Adipocyte (in vitro differentiated cells): ENCODE data around the gene ATF5.
A peak's percentile ranks its signal among the peaks of the same experiment; 100 is the strongest.

Experiments
- DNase-seq: peaks from one replicate; pipeline ENCODE4 v3.0.0-alpha.2; 2015; ENCODE audit warnings: low read depth
- H3K27me3 ChIP-seq: replicated peaks from 2 replicates; pipeline ENCODE4 v1.7.0; 2013; ENCODE audit warnings: mild to moderate bottlenecking, low read length, moderate library complexity; ENCODE audit not compliant: control insufficient read depth, insufficient read depth
- H3K36me3 ChIP-seq: 2 replicates; pipeline ENCODE4 v1.7.0; 2013; ENCODE audit warnings: low read length, mild to moderate bottlenecking, moderate library complexity; ENCODE audit not compliant: control insufficient read depth, insufficient read depth, severe bottlenecking
- H3K4me1 ChIP-seq: 2 replicates; pipeline ENCODE4 v1.7.0; 2013; ENCODE audit warnings: mild to moderate bottlenecking, low read length, moderate library complexity; ENCODE audit not compliant: control insufficient read depth, insufficient read depth
- H3K4me3 ChIP-seq: 2 replicates; pipeline ENCODE4 v1.7.0; 2013; ENCODE audit warnings: mild to moderate bottlenecking, low read length, moderate library complexity
- H3K9ac ChIP-seq: 2 replicates; pipeline ENCODE4 v1.7.0; 2013; ENCODE audit warnings: mild to moderate bottlenecking, low read length, moderate library complexity
- H3K9me3 ChIP-seq: 2 replicates; pipeline ENCODE4 v1.7.0; 2013; ENCODE audit warnings: mild to moderate bottlenecking, low read length, moderate library complexity; ENCODE audit not compliant: control insufficient read depth

Gene ATF5

DNA sequence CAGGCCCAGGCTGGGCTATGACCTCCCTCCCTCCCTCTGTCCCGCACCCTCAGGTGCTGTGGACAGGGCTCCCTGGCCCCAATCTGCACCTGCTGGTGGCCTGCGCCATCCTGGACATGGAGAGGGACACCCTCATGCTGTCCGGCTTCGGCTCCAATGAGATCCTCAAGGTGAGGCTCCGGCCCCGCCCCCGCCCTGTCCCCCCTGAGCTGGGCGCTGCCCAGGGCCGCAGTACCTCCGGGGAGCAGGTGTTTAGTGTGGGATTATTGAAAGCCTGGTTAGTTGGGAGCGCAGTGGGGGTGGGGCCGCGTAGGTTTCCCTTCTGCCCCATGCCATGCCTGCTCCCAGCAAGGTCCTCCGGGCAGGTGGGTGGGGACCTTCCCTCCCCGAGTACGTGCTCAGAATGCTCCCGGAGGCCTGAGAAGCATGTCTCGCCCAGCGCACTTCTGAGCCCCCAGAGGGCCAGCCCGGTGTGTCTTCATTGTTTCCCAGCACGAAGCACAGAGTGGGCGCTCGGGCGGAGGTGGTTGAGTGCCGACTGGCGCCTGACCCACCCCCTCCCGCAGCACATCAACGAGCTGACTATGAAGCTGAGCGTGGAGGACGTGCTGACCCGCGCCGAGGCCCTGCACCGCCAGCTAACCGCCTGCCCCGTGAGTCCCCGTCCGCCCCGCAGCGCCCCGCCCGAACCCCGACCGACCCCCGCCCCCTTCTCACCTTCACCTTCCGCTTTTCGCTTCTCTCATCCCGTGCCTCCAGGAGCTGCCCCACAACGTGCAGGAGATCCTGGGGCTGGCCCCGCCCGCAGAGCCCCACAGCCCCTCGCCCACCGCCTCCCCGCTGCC is 41.1 kb upstream of the ATF5 start:
- peaks cover 3% of the 10 kb centered on the region for H3K27me3 ChIP-seq
- no peaks in the 10 kb centered on the region for H3K9me3 ChIP-seq
- no peak overlapping the region for H3K4me3 ChIP-seq
- H3K9ac ChIP-seq = no peak overlapping the region
- no peak for DNase-seq
- peaks cover 4% of the 10 kb centered on the region for H3K4me1 ChIP-seq
- peaks cover 34% of the 10 kb centered on the region for H3K36me3 ChIP-seq

DNA sequence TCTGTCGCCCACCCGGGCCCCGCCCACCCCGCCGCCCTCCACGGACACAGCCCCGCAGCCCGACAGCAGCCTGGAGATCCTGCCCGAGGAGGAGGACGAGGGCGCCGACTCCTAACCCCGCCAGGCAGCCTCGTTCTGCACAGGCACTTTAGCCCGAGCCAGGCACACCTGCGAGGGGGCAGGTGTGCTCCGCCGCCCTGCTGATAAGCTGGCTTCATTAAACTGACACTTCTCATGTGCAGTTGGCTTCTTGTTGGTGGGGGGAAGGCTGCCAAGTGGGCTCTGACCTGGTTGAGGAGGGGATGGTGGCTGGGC is 40.5 kb upstream of the ATF5 start:
- H3K36me3 ChIP-seq = peaks cover 28% of the 10 kb centered on the region
- no peaks in the 10 kb centered on the region for H3K9me3 ChIP-seq
- no peak for DNase-seq
- peaks cover 5% of the 10 kb centered on the region for H3K27me3 ChIP-seq
- no peak overlapping the region for H3K4me3 ChIP-seq
- peaks cover 4% of the 10 kb centered on the region for H3K4me1 ChIP-seq
- no peak overlapping the region for H3K9ac ChIP-seq

GRCh38 chr19:49889038-49889686 is 39.8 kb upstream of the ATF5 start:
- Histone ChIP-seq H3K36me3 (peaks cover 21% of the 10 kb centered on the region), H3K9me3 (no peaks in the 10 kb centered on the region), H3K4me3 (no peak overlapping the region), H3K27me3 (peaks cover 5% of the 10 kb centered on the region), H3K9ac (no peak overlapping the region), H3K4me1 (peaks cover 4% of the 10 kb centered on the region)
- no peak for DNase-seq

DNA sequence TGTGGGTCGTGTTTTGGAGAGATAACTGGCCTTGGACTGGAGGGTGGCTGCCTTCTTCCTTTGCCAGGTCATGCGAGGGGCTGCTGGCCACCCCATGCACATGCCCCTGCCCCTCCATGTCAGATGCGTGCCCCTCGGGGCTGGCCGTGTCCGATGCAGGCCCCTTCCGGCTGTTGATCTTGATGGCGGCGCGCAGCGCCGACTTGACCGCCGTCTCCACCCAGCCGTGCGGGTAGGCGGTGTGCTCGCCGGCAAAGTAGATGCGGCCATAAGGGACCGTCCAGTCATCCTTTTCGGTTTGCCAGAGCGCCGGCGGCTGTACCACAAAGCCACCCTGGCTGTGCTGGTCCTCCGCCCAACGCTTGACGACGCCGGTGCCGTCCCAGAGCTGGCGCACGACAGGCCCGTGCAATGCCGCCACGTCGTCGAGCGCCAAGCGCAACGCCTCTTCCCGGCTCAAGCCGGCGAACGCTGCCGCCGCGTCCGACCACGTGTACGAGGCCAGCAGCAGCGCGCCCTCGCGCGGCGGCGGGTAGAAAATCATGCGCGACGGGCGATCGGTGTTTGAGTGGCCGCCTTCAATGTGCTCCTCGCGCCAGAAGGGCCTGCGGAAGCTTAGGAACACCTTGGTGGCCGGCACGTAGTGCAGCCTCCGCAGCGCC is 39.2 kb upstream of the ATF5 start:
- Histone ChIP-seq H3K4me3 (no peak overlapping the region), H3K4me1 (peaks cover 4% of the 10 kb centered on the region), H3K27me3 (peaks cover 5% of the 10 kb centered on the region), H3K36me3 (peaks cover 15% of the 10 kb centered on the region), H3K9me3 (no peaks in the 10 kb centered on the region), H3K9ac (no peak overlapping the region)
- DNase-seq = peak; percentile 71

GRCh38 chr19:49890349-49891311 is 38.4 kb upstream of the ATF5 start:
- H3K27me3 ChIP-seq = peaks cover 5% of the 10 kb centered on the region
- DNase-seq = peak; percentile 39
- no peak overlapping the region for H3K4me3 ChIP-seq
- H3K9ac ChIP-seq = no peak overlapping the region
- peaks cover 4% of the 10 kb centered on the region for H3K4me1 ChIP-seq
- H3K36me3 ChIP-seq = peaks cover 9% of the 10 kb centered on the region
- H3K9me3 ChIP-seq = no peaks in the 10 kb centered on the region

- Histone ChIP-seq H3K4me1 (peaks cover 4% of the 10 kb centered on the region), H3K9ac (no peak overlapping the region), H3K4me3 (no peak overlapping the region), H3K36me3 (peaks cover 5% of the 10 kb centered on the region), H3K27me3 (peaks cover 5% of the 10 kb centered on the region), H3K9me3 (no peaks in the 10 kb centered on the region)
- no peak for DNase-seq
These were observed 37.6 kb upstream of the ATF5 start for GRCh38 chr19:49891393-49891792.

DNA sequence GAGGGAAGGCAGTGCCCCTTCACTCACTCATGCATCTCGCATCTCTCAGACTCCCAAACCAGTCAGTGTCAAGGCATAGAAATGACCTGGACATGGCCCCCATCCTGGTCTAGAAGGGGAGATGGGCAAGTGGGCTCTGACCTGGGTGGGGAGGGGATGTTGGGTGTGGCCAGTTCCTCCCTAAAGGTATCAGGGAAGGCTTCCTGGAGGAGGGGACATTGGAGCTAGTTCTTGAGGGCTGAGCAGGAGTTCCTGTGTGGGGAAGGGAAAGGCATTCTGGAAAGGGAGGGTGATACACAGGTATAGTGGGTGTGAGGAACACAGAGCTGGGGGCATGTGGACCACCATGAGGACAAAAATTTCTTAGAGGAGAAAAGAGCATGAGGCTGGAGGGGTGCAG is 36.3 kb upstream of the ATF5 start:
- no peak for DNase-seq
- H3K9ac ChIP-seq = no peak overlapping the region
- H3K4me3 ChIP-seq = no peak overlapping the region
- peaks cover 9% of the 10 kb centered on the region for H3K4me1 ChIP-seq
- no peaks in the 10 kb centered on the region for H3K9me3 ChIP-seq
- H3K27me3 ChIP-seq = peaks cover 5% of the 10 kb centered on the region
- H3K36me3 ChIP-seq = no peaks in the 10 kb centered on the region

DNA sequence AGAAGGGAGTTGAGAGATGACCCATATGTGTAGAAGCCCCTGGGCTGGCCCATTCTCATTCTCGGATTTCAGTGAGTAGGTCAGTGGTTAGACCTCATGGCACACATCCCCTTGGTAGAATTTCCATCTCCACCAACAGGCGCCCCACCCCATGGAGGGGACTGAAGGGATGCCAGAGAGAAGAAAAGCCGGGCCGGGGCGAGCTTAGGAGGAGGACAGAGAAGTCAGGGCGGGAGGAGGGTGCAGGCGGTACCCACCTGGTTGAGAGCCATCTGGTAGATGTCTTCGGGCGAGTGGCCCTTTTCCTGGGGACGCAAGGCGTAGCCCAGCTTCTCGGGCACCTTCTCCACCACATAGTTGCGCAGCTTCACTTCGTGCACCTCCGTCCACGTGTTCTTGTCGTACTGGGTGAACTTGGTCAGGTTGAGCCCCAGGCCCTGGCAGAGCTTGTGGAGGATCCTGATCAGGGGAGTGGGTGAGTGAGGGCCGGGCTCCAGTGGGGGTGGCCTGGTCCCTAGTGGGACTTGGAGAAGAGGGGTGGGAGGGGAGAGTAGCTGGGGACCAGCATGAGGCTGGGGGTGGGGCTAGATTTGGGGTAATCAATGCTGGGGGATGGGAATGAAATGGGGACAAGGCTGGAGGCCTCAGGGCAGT is 34.9 kb upstream of the ATF5 start:
- H3K9me3 ChIP-seq = no peaks in the 10 kb centered on the region
- H3K36me3 ChIP-seq = no peaks in the 10 kb centered on the region
- no peak overlapping the region for H3K4me3 ChIP-seq
- peaks cover 5% of the 10 kb centered on the region for H3K27me3 ChIP-seq
- H3K4me1 ChIP-seq = peaks cover 9% of the 10 kb centered on the region
- H3K9ac ChIP-seq = no peak overlapping the region
- DNase-seq = no peak

- no peaks in the 10 kb centered on the region for H3K36me3 ChIP-seq
- no peaks in the 10 kb centered on the region for H3K9me3 ChIP-seq
- no peak for DNase-seq
- H3K4me1 ChIP-seq = peaks cover 8% of the 10 kb centered on the region
- H3K9ac ChIP-seq = no peak overlapping the region
- no peak overlapping the region for H3K4me3 ChIP-seq
- H3K27me3 ChIP-seq = peaks cover 5% of the 10 kb centered on the region
These were observed 34.0 kb upstream of the ATF5 start for GRCh38 chr19:49894879-49895565.
